ENCODE data around the gene SMAD7. TPM values are rescaled to one million over a fixed set of nuclear protein-coding genes. Genes with fewer than 3 reads are reported as not detected.

The SMAD7 gene
- polyA plus RNA-seq, 10 donors = 9.2 to 16.2 (median 10.4) TPM

DNA sequence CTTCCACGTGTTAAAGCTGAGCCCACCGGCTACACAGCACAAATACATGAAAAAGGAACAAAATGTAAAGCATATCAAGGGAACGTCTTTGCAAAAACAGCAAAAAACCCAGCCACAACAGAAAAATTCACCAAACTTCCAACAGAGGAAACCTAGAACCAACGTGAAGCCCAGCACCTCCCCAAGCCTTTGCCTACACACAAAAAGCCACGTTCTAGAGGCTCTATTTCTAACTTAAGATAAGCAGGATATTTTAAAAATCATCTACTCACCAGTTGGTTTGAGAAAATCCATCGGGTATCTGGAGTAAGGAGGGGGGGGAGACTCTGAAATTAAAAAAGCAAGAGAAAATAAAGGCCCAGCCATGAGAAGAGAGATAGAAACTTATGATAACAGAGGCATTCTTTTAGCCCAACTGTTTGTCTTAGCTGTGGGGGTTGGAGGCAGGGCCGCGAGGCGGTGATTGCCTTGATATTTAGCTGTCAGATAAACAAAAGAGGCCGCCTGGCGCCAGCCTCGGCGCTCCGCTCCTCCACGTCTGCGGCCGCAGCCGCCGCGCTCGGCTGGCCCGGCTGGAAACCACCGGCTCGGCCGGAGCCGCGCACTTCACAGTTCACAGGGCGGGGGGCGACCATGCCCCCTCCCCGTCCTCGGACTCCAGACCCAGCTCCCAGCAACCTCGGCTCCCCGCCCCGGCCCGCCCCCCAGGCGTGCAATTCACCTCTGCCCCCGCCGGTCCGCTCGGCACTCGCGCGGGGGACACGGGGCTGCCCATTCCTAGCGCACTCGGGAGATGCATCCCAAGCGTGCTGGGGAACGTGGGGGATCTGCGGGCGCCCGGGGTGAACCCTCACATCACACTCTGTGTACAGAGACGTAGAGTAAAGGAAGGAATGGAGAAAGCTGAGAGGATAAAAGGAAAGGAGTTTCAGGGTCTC is 2.4 kb downstream of the SMAD7 start:
- DNase-seq = peak in 1 of 3 donors; percentile 74

DNA sequence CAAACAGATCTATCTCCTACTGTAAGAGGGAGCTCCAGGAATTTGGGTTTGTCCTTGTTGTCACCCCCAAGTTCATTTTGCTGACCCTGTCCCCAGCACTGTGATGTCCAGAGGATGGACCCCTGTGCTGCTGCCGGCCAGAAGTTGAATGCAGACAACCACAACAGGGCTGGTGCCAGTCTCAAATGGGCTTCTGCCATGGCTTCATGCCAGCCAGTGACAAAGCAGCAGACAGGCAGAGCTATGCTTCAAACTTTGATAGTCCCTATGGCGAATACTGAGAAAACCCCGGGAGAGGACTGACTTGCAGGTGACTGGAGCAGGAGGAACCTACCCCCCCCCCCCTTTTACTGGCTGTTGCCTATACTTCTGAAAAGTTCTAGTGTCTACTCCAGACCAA is 3.2 kb downstream of the SMAD7 start:
- DNase-seq = no peak

DNA sequence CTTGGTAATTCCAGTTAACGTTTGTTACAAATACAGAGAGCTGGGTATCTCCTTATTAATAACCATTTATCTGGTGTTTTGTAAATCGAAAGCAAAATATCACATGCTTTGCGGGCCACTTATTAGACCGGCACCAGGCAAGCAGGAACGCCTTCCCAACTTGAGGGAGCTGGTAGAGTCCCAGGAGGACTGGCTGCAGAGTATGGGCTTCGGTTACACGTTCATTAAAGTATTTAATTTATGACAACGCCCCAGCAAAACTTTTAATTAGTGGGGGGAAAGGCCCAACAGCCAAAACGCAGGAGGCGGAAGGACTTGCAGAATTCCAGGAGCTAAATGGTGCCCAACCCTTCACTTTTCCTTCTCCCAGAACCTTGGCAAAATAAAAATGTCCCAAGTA is 3.7 kb downstream of the SMAD7 start:
- no peak for DNase-seq

DNA sequence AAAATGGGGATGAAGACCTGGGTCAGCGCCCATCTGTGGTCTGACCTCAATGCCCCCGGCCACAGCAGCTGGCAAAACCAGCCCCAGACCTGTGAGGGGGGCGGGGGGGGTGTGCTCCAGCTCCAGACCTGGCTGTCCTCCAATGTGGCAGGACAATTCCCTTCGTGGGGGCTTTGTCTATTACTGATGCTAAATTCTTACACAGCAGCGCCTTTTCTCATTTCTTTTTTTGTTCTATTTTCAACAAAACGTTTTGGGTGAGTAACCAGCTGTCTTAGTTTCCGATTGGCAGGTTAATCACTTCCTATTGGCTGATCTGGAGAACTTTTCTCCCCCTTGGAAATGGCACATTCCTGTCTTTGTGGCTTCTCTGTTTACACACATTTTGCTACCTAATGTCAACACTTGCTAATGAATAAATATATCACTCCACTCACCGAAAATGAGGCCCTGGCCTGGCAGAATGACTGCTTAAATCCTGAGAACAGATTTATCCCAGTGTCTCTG is 4.4 kb downstream of the SMAD7 start:
- peak in 1 of 3 donors; percentile 61 for DNase-seq

DNA sequence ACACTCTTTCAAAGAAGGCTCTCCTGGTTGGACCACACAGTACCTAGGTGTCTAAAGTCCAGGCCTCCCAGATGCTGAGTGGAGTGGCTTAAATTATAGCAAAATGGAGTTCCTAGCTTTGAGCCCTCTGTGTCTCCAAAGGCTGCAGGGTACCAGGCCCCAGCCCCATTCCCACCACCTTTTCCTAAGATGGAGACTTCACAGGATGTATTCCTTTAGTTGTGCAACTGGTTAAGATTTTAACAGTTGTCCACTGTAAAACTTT is 4.9 kb downstream of the SMAD7 start:
- no peak for DNase-seq

DNA sequence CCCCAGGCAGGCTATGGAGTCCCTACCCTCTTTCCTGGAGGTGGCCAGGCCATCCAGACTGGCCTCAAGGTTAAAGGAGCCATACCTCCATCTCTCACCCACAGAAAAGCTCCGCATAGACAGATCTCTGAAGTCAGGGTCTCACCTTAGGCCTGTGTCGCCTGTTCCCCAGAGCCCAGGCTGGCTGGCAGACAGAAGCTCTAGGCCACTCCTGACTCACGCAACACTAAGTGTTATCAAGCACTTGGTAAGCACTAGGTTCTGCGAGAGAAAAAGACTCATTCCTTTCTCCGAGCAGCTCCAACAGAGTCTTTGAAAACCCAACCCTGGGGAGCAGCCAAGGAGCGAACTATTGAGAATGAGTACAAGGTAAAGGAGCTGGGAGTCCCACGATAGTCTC is 6.1 kb downstream of the SMAD7 start:
- no peak for DNase-seq

DNA sequence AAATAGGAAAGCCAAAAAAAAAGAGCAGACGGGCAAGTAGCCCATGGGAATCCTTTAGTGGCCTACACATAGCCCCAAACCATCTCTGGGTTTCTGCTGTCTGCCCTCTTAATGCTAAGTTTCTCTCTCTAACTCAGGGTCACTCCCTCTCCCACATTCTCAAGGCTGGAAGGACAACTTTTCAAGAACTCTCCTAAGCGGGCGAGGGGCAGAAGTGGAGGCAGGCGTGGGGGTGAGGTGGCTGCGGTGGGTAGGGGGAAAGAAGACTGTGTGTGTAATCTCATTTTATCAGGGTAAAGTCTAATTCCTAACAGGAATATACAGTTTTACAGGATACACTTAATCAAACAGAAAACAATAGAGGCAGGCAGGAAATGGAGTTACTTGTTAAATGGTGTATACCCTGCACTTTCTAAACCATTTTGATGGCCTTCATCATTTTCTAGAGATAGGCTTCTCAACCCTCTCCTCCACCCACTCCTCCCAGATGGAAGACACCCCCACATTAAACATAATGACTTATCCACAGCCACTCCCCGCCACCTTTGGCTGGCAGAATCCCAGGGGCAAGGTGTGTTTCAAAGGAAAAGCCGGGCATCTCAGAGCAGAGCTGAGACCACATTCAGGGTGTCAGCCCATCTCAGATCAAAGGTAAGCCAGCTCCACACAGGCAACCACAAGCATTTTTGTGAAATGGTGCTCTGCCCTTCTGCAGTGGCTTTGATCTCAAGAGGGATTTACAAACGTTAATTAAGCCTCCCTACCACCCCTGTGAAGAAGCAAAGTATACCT is 6.8 kb downstream of the SMAD7 start:
- no peak for DNase-seq

DNA sequence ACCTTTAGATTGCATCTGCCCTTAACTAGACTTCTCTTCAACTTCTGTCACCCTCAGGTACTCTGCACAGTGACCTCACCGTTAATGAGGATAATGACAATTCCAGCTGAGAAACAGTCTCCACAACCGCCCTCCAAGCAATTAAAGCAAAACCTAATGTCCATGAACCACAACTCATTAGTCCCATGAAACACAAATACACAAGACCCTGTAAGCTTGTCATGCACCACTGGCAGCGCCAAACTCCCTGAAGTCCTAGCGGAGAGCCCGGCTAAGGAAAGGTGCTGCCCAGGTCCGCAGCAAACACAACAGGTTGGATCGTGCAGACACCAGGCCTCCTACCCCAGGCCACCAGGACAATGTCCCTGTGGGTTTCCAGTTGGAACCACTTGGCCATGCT is 7.4 kb downstream of the SMAD7 start:
- DNase-seq = no peak

DNA sequence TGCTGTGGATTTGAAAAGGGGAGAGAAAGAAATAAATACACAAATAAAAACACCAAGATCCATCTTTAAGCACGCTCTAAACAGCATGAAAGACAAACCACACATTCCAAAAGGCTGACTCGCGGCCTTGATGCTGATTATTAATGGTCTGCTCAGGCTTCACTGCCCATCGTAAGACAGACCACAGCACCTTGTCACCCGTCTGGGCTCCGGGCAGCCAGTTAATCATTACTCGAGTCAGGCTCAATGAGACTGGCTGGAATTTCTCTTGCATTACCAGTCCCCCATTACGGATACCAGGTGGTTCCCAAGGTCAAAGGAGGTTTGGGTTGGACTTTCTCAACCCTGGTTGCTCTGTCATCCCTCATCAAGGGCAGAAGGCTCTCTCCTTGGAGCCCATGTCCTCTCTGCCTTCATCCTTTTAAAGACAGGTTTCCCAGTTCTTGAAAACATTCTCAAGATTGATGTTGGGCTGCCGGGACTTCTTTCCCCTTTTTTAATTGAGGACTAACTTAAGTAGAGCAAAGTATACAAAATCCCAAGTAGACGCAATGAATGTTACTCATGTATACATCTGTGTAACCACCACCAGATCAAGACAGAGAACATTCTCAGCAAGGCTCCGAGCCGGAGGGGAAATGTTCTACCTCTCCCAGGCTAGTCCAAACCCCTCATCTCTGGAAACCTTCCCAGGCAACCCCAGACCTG is 8.1 kb downstream of the SMAD7 start:
- DNase-seq = peak in 1 of 3 donors; percentile 81

DNA sequence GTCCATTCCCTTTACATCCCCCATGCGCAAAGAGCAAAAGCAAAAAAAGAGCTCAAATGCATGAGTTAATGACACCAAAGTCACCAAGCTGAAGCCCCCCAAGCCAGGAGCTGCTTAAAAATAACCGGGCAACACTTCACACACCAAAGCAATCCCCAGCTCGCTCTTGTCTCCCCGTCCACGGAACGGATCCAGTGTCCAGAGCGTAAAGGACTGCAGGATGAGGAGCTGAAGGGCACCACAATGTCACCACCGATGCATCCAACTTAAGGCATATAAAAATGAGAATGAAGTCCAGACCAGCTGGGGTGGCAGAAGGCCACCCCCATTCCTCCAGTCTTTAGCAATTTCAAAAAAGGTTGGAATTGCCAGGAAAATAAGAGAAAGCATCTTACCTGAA is 8.7 kb downstream of the SMAD7 start:
- no peak for DNase-seq

DNA sequence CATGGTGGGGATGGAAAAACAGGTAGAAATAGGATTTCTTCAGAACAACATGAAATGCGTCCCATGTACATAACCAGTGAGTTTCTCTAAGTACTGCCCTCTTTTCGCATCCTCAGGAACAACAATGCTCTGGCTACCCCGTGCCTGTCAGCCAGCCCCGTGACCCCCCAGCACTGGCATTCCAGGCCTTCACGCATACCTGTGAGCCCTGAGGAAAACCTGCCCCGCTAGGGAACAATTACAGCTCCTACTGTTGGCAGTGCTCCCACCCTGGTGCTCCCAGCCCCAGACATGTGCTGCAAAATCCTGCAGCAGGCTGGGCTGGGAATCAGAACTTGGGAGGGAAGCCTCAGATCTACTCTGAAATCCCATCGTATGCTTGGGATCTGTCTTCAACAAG is 9.1 kb downstream of the SMAD7 start:
- no peak for DNase-seq

DNA sequence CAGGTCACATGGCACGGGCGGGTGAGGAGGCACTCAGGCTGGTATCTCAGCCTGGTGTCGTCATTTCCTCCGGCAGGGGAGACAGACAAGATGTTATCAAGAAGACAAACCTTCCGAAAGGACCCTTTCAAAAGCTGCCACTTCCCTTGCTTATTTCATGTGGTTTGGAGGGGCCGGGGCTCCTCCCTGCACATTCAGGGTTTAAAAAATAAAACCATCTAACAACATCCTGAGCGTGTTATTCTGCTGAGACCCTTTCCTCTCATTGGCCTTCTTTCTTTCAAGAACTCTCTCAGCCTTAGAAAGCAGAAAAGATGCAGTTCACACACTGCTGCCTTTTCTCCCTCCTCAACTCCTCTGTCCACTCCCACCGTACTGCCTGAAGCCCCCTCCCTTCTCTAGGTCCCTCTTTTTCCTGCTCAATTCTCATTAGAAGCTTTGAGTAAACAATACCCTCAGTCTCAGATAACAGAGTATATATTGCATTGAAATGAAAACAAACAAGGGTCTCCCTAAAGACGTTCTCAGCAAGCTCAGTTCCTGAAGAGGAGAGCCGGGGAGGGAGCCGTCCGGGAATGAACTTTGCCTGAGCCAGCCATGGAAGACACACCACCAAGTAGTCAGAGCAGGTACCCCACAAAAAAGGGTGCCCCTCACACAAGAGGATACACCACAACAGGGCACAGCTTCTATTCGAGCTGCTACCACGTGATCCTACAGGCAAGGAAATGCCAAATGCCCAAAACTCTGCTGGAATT is 9.7 kb downstream of the SMAD7 start:
- no peak for DNase-seq

DNA sequence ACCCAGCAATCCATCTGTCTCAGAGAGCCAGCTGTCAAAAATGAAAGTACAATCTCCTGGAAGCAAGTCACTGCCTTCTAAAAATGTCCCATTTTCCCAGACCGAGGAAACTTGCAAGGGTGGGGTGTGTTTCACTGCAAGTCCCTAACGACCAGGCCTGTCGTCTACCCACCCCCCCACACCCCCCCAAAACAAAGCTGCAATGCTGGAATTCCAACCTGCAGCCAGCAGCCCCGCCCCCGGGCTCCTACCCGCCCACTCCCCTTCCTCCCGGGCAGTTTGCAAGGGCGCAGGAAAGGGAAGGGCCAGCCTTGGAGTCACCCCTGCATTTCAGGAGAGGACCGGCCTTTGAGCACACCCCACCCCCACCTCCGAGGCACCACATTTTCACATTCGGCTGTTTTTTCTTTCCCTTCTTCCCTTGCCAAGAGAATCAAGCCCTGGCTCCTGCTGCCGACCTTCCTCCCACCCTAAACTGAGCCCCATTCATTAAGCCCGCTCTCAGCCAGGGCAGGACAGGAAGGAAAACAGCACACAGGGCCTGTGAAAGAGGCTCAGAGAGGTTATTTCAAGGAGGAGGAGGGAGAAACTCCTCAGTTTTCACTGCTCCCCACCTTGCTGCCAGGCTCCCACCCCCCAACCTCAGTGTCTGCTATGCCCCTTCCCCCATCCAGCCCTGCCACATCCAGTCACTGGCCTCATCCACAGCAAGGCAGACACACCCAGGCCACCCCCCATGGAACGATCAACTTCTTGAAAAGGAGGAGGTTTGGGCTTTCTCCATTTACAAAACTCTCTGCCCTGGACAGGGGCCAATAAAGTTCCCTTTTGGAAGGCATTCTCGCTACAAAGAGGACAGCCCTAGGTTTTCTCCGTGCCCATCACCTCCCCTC is 11.3 kb downstream of the SMAD7 start:
- DNase-seq = peak in 2 of 3 donors; percentile 60 to 81

DNA sequence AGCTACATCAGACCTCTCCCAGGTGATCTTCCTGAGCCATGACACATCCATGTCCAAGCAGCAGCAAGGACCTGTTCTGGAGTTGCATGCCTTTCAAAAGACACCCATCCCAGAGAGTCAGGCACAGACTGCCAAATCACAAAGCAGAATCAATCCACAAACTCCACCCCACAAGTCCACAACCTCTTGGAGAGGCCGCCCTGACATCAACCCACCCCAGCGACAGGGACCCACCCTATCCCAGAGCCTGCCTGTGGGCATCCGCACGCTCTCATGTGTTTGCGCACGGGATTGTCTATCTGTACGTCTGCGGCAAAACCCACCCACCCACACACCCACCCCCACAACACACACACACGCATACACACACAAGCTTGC is 11.9 kb downstream of the SMAD7 start:
- DNase-seq = no peak

DNA sequence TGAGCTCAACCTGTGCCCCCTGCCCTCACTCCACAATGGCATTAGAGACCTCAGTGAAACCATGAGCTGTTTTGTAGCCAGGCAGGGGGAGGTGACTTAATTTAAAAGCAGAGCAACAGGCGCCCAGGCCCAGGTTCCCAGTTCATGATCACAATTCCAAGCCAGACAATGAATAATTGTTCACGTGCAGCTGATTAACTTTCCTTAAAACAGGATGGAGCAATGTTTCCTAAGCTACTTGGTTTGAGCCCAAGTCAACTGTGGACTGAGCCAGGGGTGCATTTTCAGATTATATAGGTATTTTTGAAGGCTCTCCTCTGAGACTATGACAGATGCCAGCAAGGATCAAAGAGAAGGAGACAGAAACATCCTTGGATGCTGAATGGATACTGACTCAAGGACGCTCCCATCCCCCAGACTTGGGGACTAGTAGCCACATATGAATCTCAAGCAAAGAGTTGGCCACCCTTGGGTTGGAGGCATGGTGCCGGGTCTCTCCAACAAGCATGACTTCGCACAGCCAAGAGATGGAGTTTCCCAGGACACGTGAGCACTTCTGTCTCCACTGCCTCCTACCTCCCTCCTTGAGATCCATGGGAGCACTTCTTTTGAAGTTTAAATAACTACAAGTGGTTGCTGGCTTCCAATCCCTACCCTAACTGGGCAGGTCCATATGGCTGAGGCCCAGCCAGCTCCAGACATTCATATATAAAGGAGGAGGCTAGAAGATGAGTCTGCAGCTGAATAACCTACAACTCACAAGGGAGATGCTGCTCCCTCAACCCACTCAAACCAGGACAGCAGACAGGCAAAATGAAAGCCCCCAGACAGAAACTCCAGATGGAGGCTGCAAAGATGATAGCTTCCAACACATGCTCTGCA is 12.7 kb downstream of the SMAD7 start:
- no peak for DNase-seq

DNA sequence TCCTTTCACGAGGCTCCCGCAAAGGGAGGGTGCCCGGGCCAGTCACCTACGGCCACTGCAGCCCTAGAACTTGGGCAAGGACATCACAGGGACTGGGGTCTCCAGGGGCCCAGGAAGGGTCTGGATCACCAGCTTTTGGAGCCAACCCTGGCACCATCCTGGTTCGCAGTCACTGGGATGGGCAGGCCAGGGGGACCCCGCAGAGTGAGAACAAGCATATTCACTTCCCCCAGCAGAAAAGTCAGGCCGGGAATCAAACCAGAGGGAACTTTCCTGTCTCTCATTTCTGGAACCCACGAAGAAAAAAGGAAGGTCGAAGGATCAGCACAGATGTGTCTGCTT is 15.4 kb downstream of the SMAD7 start:
- DNase-seq = no peak

DNA sequence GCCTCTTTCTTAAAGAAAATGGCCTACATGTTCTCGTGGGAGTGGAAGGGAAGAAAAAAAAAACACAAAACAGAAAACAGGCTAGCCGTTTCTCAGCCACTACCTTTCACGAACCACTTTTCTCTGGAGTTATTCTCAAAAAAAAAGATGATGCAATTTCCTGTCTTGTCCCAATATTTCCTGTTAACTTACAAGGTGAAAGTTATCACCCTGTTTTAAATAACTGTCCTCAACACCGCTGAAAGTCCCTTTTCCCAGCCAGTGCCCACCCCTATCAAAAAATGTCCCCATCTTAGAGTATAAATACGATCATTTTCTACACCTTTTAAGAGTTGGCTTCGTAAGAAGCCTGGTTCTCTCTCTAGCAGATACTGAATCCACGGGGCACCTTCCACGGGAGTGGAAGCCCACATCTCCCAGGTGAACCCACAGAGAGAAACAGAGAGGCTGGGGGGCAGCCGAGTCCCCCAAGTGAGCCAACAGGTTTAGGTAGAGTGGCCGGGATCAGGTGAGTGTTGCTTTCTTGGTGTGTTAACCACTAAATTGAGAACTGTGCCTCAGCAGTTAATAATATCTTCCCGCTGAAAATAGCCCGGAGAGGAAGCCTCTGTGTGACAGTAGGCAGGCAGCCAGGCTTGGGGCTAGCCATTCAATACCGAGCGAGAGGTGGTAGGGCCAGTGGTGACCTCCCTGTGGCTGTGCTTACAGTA is 15.9 kb downstream of the SMAD7 start:
- DNase-seq = peak in 2 of 3 donors; percentile 58 to 60

DNA sequence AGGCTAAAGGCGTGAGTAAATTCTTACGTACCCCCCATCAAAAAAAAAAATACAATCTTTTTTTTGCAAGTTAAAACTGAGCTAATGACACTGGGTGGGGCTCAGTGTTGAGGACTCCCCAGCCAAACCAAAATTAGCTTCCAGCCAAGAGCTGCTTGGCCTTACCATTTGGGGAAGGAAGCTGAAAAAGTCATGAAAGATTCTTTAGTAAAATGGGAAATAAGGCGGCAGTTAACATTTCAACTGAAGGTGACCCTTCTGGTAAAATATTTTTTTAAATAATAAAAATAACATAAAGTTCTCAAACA is 16.4 kb downstream of the SMAD7 start:
- peak in 1 of 3 donors; percentile 60 for DNase-seq

Data from muscle of back (tissue), 11 donors.